AG09309 (cell line): ENCODE measurements around the gene FZD7.
A peak's percentile ranks its signal among the peaks of the same experiment; 100 is the strongest.

ENCODE experiments used
- DNase-seq: peaks from one replicate; pipeline ENCODE4 v3.0.0-alpha.2; 2010; ENCODE audit warnings: low read depth
- H3K4me3 ChIP-seq: 2 replicates; pipeline ENCODE4 v1.5.1; 2011; ENCODE audit warnings: mild to moderate bottlenecking, low read depth, low read length, moderate library complexity; ENCODE audit not compliant: control insufficient read depth
- CTCF ChIP-seq: IDR thresholded peaks from 2 replicates; pipeline ENCODE4 v1.5.1; 2011; ENCODE audit warnings: mild to moderate bottlenecking, low read depth, low read length, inconsistent platforms; ENCODE audit not compliant: insufficient read depth, control insufficient read depth; ENCODE audit errors: missing control alignments

Gene FZD7

GRCh38 chr2:202033317-202034248 lies at the start of gene FZD7:
TSS of gene FZD7 (plus strand) at chr2:202033855. CDS start at chr2:202034648, 793 bp downstream.
- TF ChIP-seq CTCF = no peak
- peak; percentile 72 for DNase-seq
- peak within 1 kb of the TSS; percentile 82 for H3K4me3 ChIP-seq

GRCh38 chr2:201984333-201984732 lies 49.3 kb upstream of the FZD7 start:
- no peak for DNase-seq
- no peak for TF ChIP-seq CTCF
- H3K4me3 ChIP-seq = no peak overlapping the region

- H3K4me3 ChIP-seq = no peak overlapping the region
- TF ChIP-seq CTCF = no peak
- no peak for DNase-seq
Observed at GRCh38 chr2:201984800-201985525, 48.7 kb upstream of the FZD7 start.

- TF ChIP-seq CTCF = no peak
- no peak for DNase-seq
- no peak overlapping the region for H3K4me3 ChIP-seq
Observed at GRCh38 chr2:201985728-201986462, 47.8 kb upstream of the FZD7 start.

- TF ChIP-seq CTCF = no peak
- no peak for DNase-seq
- H3K4me3 ChIP-seq = no peak overlapping the region
Observed at GRCh38 chr2:201986463-201986735, 47.3 kb upstream of the FZD7 start.

GRCh38 chr2:201987426-201987825 lies 46.2 kb upstream of the FZD7 start:
- no peak for TF ChIP-seq CTCF
- no peak overlapping the region for H3K4me3 ChIP-seq
- no peak for DNase-seq
